Endodermal cell (in vitro differentiated cells): Measurements from ENCODE around the gene PPP1R12B. TPM values are rescaled to one million over a fixed set of nuclear protein-coding genes. Genes with fewer than 3 reads are reported as not detected.
A peak's percentile ranks its signal among the peaks of the same experiment; 100 is the strongest.

Source experiments
- DNase-seq: peaks from one replicate; pipeline ENCODE4 v3.0.0-alpha.2; 2017
- H3K27ac ChIP-seq: 2 replicates; pipeline ENCODE4 v1.5.1; 2013; ENCODE audit warnings: mild to moderate bottlenecking, low read depth, low read length, moderate library complexity
- H3K27me3 ChIP-seq: 2 replicates; pipeline ENCODE4 v1.6.1; 2013; ENCODE audit warnings: mild to moderate bottlenecking, low read length, moderate library complexity; ENCODE audit not compliant: insufficient read depth, control insufficient read depth, poor library complexity, severe bottlenecking
- H3K36me3 ChIP-seq: 2 replicates; pipeline ENCODE4 v1.7.0; 2013; ENCODE audit warnings: mild to moderate bottlenecking, low read length, moderate library complexity; ENCODE audit not compliant: control insufficient read depth, insufficient read depth
- H3K4me1 ChIP-seq: one replicate; pipeline ENCODE4 v1.7.0; 2013; ENCODE audit warnings: low read length; ENCODE audit not compliant: control insufficient read depth, insufficient read depth
- H3K4me3 ChIP-seq: 2 replicates; pipeline ENCODE4 v1.5.1; 2013; ENCODE audit warnings: mild to moderate bottlenecking, low read length, moderate library complexity
- H3K9ac ChIP-seq: 2 replicates; pipeline ENCODE4 v1.6.1; 2013; ENCODE audit warnings: mild to moderate bottlenecking, low read length, moderate library complexity; ENCODE audit not compliant: poor library complexity, severe bottlenecking; ENCODE audit errors: extremely low read depth
- H3K9me3 ChIP-seq: 2 replicates; pipeline ENCODE4 v1.6.1; 2013; ENCODE audit warnings: mild to moderate bottlenecking, low read length, moderate library complexity; ENCODE audit not compliant: control insufficient read depth
- H3K27ac Mint-ChIP-seq: 2 replicates; pipeline ENCODE4 v1.8.0; 2020; ENCODE audit warnings: mixed read lengths
- H3K27me3 Mint-ChIP-seq: 2 replicates; pipeline ENCODE4 v1.8.0; 2021; ENCODE audit warnings: mild to moderate bottlenecking, mixed read lengths; ENCODE audit not compliant: insufficient read depth
- H3K36me3 Mint-ChIP-seq: 2 replicates; pipeline ENCODE4 v1.8.0; 2020; ENCODE audit warnings: low read depth, mixed read lengths
- H3K4me1 Mint-ChIP-seq: 2 replicates; pipeline ENCODE4 v1.8.0; 2020; ENCODE audit warnings: mixed read lengths
- H3K4me3 Mint-ChIP-seq: 2 replicates; pipeline ENCODE4 v1.8.0; 2020; ENCODE audit warnings: mild to moderate bottlenecking, moderate library complexity, mixed read lengths
- H3K9me3 Mint-ChIP-seq: 2 replicates; pipeline ENCODE4 v1.8.0; 2020; ENCODE audit warnings: mild to moderate bottlenecking, mixed read lengths
- CTCF ChIP-seq: fragments of 200-600 bp; sonication (generic); conservative IDR thresholded peaks from 2 replicates; pipeline ENCODE4 v1.5.0; 2021; ENCODE audit warnings: antibody characterized with exemption, mild to moderate bottlenecking
- WGBS, 2 experiments: methylation state at CpG; one replicate each; pipeline versions ENCODE4 v1.1.5 to v1.1.7; 2013; ENCODE audit warnings: missing lambda C conversion rate in 2 of 2, mixed read lengths in 1 of 2; ENCODE audit not compliant: insufficient coverage in 1 of 2, insufficient read length in 1 of 2; 5-methylcytosine and 5-hydroxymethylcytosine counted together
- total RNA-seq, 2 donors: library from RNA; stranded (reverse); fragmentation: NEBNext Ultra II Directional in 1 of 2; extraction: Animal tissue kit (Norgen Biotek cat#: 25700) in 1 of 2; gene quantifications; 2 replicates in 1 of 2; 3 replicates in 1 of 2; pipeline ENCODE4 v1.2.1, GENCODE V29; 2021

PPP1R12B gene
- total RNA-seq, 2 donors from 2014 or later, result 19.2 to 20.3 TPM

DNA sequence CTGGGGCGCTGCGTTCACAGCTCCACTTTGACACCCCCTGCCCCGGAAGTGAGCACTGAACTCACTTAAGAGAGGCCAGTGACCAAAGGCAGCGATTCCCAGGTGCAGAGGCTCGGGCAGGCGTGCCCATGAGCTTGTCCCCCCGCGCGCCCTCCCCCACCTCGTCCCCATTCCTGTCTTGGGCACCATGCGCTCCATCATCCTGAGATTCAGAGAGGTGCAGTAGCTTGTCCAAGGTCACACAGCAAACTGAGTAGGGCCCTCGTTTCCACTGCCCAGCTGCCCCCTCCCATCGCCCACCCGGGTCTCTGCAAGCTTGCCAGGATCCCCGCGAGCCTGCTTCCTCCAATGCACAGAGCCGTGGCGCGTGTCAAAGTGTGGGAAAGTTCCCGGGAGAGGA is 293.7 kb downstream of the PPP1R12B start:
- H3K27me3 ChIP-seq, result peaks cover 14% of the 10 kb centered on the region
- Mint-ChIP-seq H3K9me3 (no peaks in the 10 kb centered on the region), H3K4me3 (peak overlapping the region; percentile 76), H3K27me3 (peaks cover 58% of the 10 kb centered on the region), H3K27ac (no peak overlapping the region), H3K36me3 (no peaks in the 10 kb centered on the region), H3K4me1 (peaks cover 54% of the 10 kb centered on the region)
- no peak overlapping the region for H3K27ac ChIP-seq
- DNase-seq, result no peak
- H3K4me1 ChIP-seq, result peaks cover 28% of the 10 kb centered on the region
- H3K4me3 ChIP-seq, result peak overlapping the region; percentile 79
- TF ChIP-seq CTCF, result no peak
- H3K36me3 ChIP-seq, result no peaks in the 10 kb centered on the region
- WGBS, 2 experiments, result 48 to 67% methylated on average over 7 to 20 of the region's 20 CpGs
- H3K9me3 ChIP-seq, result no peaks in the 10 kb centered on the region
- H3K9ac ChIP-seq, result no peak overlapping the region

Other genes with a start within 250 kb of the PPP1R12B start
- under 1 TPM in 1 of 2 donors, not detected in 1; 0.04 TPM for gene GPR37L1, start 225.8 kb upstream of the PPP1R12B start, total RNA-seq
- 10 to 100 TPM; 72.8 to 82.0 TPM for gene ARL8A, start 204.0 kb upstream of the PPP1R12B start, total RNA-seq
- gene PTPN7, start 188.1 kb upstream of the PPP1R12B start, total RNA-seq, result not detected
- 1 to 10 TPM in 1 of 2 donors, under 1 TPM in 1; 0.73 to 1.5 TPM for gene LGR6, start 154.9 kb upstream of the PPP1R12B start, total RNA-seq
- gene UBE2T, start 6.8 kb upstream of the PPP1R12B start, total RNA-seq, result 10 to 100 TPM; 41.2 to 64.3 TPM